Endothelial cell of umbilical vein (primary cell): ENCODE data around the gene TEX47. TPM values are rescaled to one million over a fixed set of nuclear protein-coding genes. Genes with fewer than 3 reads are reported as not detected.

Experiments used
- BruUV-seq: library from RNA; stranded (reverse); fragments of 400-500 nt; replicated peaks from 2 replicates; lab custom pipeline; 2021; lab: Mats Ljungman, UMichigan
- CTCF ChIA-PET: fragments of 300-600, 350-600 bp; sonication (Branson Sonifier 250); formaldehyde crosslinking; loops from one replicate; lab custom pipeline; 2021; ENCODE audit warnings: antibody characterized with exemption, inconsistent platforms; lab: Charles Lee
- POLR2A ChIA-PET: fragments of 300-600, 350-600 bp; sonication (Branson Sonifier 250); formaldehyde crosslinking; loops from one replicate; lab custom pipeline; 2021; ENCODE audit warnings: antibody characterized with exemption, inconsistent platforms; lab: Charles Lee
- DNase-seq: peaks from one replicate; pipeline ENCODE4 v3.0.0-alpha.2; 2011; ENCODE audit warnings: low read depth, low spot score
- FAIRE-seq: peaks from 2 replicates; lab custom pipeline; 2011; peaks lifted over from hg19 to GRCh38; lab: Jason Lieb, UNC
- H2AFZ ChIP-seq: 2 replicates; pipeline ENCODE4 v1.6.0; 2012; ENCODE audit warnings: low read depth, low read length, control low read depth, inconsistent platforms
- H3K27ac ChIP-seq: 2 replicates; pipeline ENCODE4 v1.5.1; 2011; ENCODE audit warnings: low read depth, mild to moderate bottlenecking, control low read depth, low read length, moderate library complexity; ENCODE audit not compliant: insufficient read depth
- H3K27me3 ChIP-seq, 2 experiments: 2 replicates each; pipeline versions ENCODE4 v1.6.0 to v1.6.1; 2011; ENCODE audit warnings: low read length in 2 of 2, mixed read lengths in 1 of 2; ENCODE audit not compliant: control insufficient read depth in 2 of 2, insufficient read depth in 2 of 2
- H3K36me3 ChIP-seq, 2 experiments: 2 replicates in 1 of 2; 3 replicates in 1 of 2; pipeline ENCODE4 v1.5.1; 2011; ENCODE audit warnings: low read length in 2 of 2, mild to moderate bottlenecking in 1 of 2, moderate library complexity in 1 of 2; ENCODE audit not compliant: control insufficient read depth in 2 of 2, insufficient read depth in 2 of 2; ENCODE audit errors: extremely low read depth in 1 of 2
- H3K4me1 ChIP-seq: 3 replicates; pipeline ENCODE4 v1.5.1; 2011; ENCODE audit warnings: mild to moderate bottlenecking, low read length; ENCODE audit not compliant: control insufficient read depth, insufficient read depth; ENCODE audit errors: extremely low read depth
- H3K4me2 ChIP-seq: 2 replicates; pipeline ENCODE4 v1.6.1; 2011; ENCODE audit warnings: low read length, control low read depth, mixed read lengths; ENCODE audit not compliant: insufficient read depth
- H3K4me3 ChIP-seq, 3 experiments: fragments of 200-600 bp in 1 of 3; sonication (generic), shearing (Covaris generic) in 1 of 3; replicated peaks in 1 of 3; 2 replicates each; pipeline ENCODE4 v1.5.1; 2011 to 2016; ENCODE audit warnings: control low read depth in 3 of 3, low read length in 3 of 3, mild to moderate bottlenecking in 2 of 3, inconsistent platforms in 1 of 3, low read depth in 1 of 3, moderate library complexity in 1 of 3; ENCODE audit not compliant: insufficient read depth in 1 of 3
- H3K79me2 ChIP-seq: 2 replicates; pipeline ENCODE4 v1.6.0; 2012; ENCODE audit warnings: low read length, inconsistent platforms; ENCODE audit not compliant: control insufficient read depth, insufficient read depth
- H3K9ac ChIP-seq: replicated peaks from 2 replicates; pipeline ENCODE3; 2011; ENCODE audit warnings: low read length, control low read depth; ENCODE audit not compliant: insufficient read depth; ENCODE audit errors: extremely low read depth
- H3K9me1 ChIP-seq: replicated peaks from 3 replicates; pipeline ENCODE4 v1.6.0; 2011; ENCODE audit warnings: mild to moderate bottlenecking, low read length; ENCODE audit not compliant: control insufficient read depth, insufficient read depth; ENCODE audit errors: extremely low read depth
- H3K9me3 ChIP-seq: replicated peaks from 2 replicates; pipeline ENCODE4 v1.5.1; 2012; ENCODE audit warnings: low read length, inconsistent platforms; ENCODE audit not compliant: control insufficient read depth, insufficient read depth
- H4K20me1 ChIP-seq: replicated peaks from 2 replicates; pipeline ENCODE3; 2011; ENCODE audit warnings: mild to moderate bottlenecking, low read length; ENCODE audit not compliant: control insufficient read depth, insufficient read depth; ENCODE audit errors: extremely low read depth
- CTCF ChIP-seq, 2 donors: IDR thresholded peaks; 1 replicate in 1 of 2; 2 replicates in 1 of 2; pipeline ENCODE4 v1.5.1; 2011; ENCODE audit warnings: low read length in 2 of 2, mild to moderate bottlenecking in 2 of 2, moderate library complexity in 2 of 2, control low read depth in 1 of 2, inconsistent platforms in 1 of 2, low read depth in 1 of 2; ENCODE audit not compliant: insufficient read depth in 1 of 2; ENCODE audit errors: extremely low read depth in 1 of 2
- EZH2 ChIP-seq: IDR thresholded peaks from 2 replicates; pipeline ENCODE4 v1.6.1; 2012; ENCODE audit warnings: borderline replicate concordance, low read depth, mild to moderate bottlenecking, moderate library complexity, low read length, inconsistent platforms; ENCODE audit not compliant: severe bottlenecking
- FOS ChIP-seq: IDR thresholded peaks from 2 replicates; pipeline ENCODE4 v1.6.1; 2011; ENCODE audit warnings: mild to moderate bottlenecking, low read length, moderate library complexity, borderline replicate concordance; ENCODE audit not compliant: insufficient read depth
- GATA2 ChIP-seq: IDR thresholded peaks from 2 replicates; pipeline ENCODE4 v1.7.0; 2011; ENCODE audit warnings: low read depth, mild to moderate bottlenecking, moderate library complexity, mixed read lengths, low read length; ENCODE audit not compliant: insufficient read length, insufficient read depth
- JUN ChIP-seq: IDR thresholded peaks from 2 replicates; pipeline ENCODE4 v1.6.1; 2011; ENCODE audit warnings: borderline replicate concordance, low read depth; ENCODE audit not compliant: insufficient read length, insufficient read depth
- MYC ChIP-seq: IDR thresholded peaks from one replicate; pipeline ENCODE4 v1.6.1; 2011; ENCODE audit warnings: mild to moderate bottlenecking, low read depth, low read length
- POLR2A ChIP-seq: IDR thresholded peaks from 2 replicates; pipeline ENCODE4 v1.6.1; 2012; ENCODE audit warnings: low read depth, mild to moderate bottlenecking, control low read depth, low read length
- POLR2AphosphoS5 ChIP-seq: IDR thresholded peaks from 2 replicates; pipeline ENCODE4 v1.6.1; 2012; ENCODE audit warnings: low read depth, mild to moderate bottlenecking, control low read depth, low read length, moderate library complexity; ENCODE audit not compliant: insufficient read depth
- dilution Hi-C: fragments of 300-500 bp; cut with MboI; formaldehyde crosslinking; loops from one replicate; pipeline ENCODE4 v1.15.0; 2019; ENCODE audit warnings: low sequenced_read_pairs; ENCODE audit not compliant: extremely low pct_ligation_motif_present
- intact Hi-C: fragments of 100-400 bp; cut with micrococcal nuclease; formaldehyde crosslinking; loops from one replicate; pipeline ENCODE4 v1.10.0; 2022
- polyA plus RNA-seq, 4 experiments: library from polyadenylated mRNA; depleted of rRNA in 3 of 4; stranded (reverse) in 3 of 4; unstranded in 1 of 4; fragments of >200 nt; gene quantifications; 2 replicates each; pipeline versions ENCODE4 v1.2.1 to v1.2.3, GENCODE V29; 2011 to 2012; ENCODE audit warnings: missing spikeins in 1 of 4
- total RNA-seq: library from RNA; stranded (reverse); gene quantifications from 2 replicates; pipeline ENCODE4 v1.2.3, GENCODE V29; 2021
- TF ChIP-seq, protein P1 (sequence below): IDR thresholded peaks from 2 replicates; pipeline ENCODE4 v1.6.1; 2011; ENCODE audit not compliant: insufficient read depth, insufficient read length

TEX47 gene
- total and polyA plus RNA-seq, 2 donors (not counting 3 experiments of a cell fraction or from before 2014, with no cell fraction given), result not detected

DNA sequence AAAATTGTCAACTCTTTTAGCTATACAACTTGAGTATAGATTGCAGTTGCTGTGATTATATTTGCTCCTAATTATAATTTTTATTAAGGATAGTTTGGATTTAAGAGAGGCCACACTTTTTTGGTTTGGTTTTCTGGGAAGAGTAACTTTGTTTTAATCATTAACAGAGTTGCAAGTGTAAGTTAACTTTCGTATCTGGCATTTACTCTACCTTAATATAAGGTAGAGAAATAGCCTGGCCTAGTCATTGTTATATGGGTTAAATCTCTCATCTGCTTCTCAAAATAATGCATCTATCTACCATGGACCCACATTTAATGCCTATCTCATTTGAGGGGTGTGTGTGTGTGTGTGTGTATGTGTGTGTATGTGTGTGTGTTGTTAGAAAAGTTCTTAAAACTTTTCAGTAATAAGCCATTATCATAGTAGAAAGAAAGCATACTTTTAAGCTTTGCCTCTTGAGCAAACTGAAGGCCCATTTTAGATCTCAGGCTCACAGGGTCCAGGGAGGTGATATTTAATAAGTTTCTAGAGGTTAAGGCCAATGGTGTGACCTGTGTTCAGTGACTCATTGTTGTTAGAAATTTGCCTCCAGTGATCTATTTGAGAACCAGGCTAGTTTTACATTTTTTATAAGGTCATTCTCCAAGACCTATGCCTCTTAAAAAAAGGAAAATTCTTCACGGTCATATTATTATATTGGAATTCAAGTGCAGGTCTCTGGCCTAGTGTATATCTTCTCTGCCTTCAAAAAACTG is 10.9 kb upstream of the TEX47 start:
- no peaks in the 10 kb centered on the region for H3K9me1 ChIP-seq
- no peaks in the 10 kb centered on the region for H3K4me1 ChIP-seq
- dilution Hi-C loops, result no loop called here
- FAIRE-seq, result no peak
- H4K20me1 ChIP-seq, result no peaks in the 10 kb centered on the region
- CTCF ChIA-PET, result interaction anchor here (0.9 kb wide), 1 partner anchor 15 kb away, joined by 5 read pairs; no protein-coding TSS in a partner anchor
- BruUV-seq, result no TSS peak
- DNase-seq, result no peak
- TF ChIP-seq MYC (no peak), POLR2AphosphoS5 (no peak), GATA2 (no peak), EZH2 (no peak), FOS (no peak), CTCF (IDR thresholded peaks at IDR 0.05; ENCODE audit: extremely low read depth in 1 of 2, insufficient read depth in 1 of 2, low read depth in 1 of 2, low read length in 2 of 2) (no peak), JUN (no peak), POLR2A (no peak)
- TF ChIP-seq, protein P1, sequence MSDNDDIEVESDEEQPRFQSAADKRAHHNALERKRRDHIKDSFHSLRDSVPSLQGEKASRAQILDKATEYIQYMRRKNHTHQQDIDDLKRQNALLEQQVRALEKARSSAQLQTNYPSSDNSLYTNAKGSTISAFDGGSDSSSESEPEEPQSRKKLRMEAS, result no peak
- H3K36me3 ChIP-seq, result no peaks in the 10 kb centered on the region
- H2AFZ ChIP-seq, result no peak overlapping the region
- no peak overlapping the region for H3K9ac ChIP-seq
- H3K27ac ChIP-seq, result no peak overlapping the region
- no peak overlapping the region for H3K4me3 ChIP-seq
- H3K9me3 ChIP-seq, result no peaks in the 10 kb centered on the region
- no peak overlapping the region for H3K4me2 ChIP-seq
- POLR2A ChIA-PET, result no interaction called here
- intact Hi-C loops, result no loop called here
- no peaks in the 10 kb centered on the region for H3K27me3 ChIP-seq
- H3K79me2 ChIP-seq, result no peaks in the 10 kb centered on the region
